Measurements from ENCODE around the gene MED26. TPM values are rescaled to one million over a fixed set of nuclear protein-coding genes. Genes with fewer than 3 reads are reported as not detected.
"Not testable (repeated sequence)": the region's sequence is repeated elsewhere in the genome, so short reads cannot be mapped to it uniquely, and the experiment has no call there.

MED26 gene
- total RNA-seq, 1 donor from 2014 or later, result 11.2 TPM

GRCh38 chr19:16654627-16655026 is 26.6 kb upstream of the MED26 start:
- Mint-ChIP-seq H3K4me3 (ENCODE audit: low read depth) (no peak overlapping the region), H3K4me1 (ENCODE audit: low read depth) (peaks cover 9% of the 10 kb centered on the region), H3K9me3 (ENCODE audit: low read depth) (no peaks in the 10 kb centered on the region), H3K27me3 (no peaks in the 10 kb centered on the region), H3K36me3 (ENCODE audit: insufficient read depth) (peaks cover 32% of the 10 kb centered on the region), H3K27ac (no peak overlapping the region)
- no peak for DNase-seq (ENCODE audit: low spot score, unreplicated experiment)
- TF ChIP-seq, protein P1, sequence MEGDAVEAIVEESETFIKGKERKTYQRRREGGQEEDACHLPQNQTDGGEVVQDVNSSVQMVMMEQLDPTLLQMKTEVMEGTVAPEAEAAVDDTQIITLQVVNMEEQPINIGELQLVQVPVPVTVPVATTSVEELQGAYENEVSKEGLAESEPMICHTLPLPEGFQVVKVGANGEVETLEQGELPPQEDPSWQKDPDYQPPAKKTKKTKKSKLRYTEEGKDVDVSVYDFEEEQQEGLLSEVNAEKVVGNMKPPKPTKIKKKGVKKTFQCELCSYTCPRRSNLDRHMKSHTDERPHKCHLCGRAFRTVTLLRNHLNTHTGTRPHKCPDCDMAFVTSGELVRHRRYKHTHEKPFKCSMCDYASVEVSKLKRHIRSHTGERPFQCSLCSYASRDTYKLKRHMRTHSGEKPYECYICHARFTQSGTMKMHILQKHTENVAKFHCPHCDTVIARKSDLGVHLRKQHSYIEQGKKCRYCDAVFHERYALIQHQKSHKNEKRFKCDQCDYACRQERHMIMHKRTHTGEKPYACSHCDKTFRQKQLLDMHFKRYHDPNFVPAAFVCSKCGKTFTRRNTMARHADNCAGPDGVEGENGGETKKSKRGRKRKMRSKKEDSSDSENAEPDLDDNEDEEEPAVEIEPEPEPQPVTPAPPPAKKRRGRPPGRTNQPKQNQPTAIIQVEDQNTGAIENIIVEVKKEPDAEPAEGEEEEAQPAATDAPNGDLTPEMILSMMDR (IDR thresholded peaks at IDR 0.05; ENCODE audit: unreplicated experiment), result no peak

- TF ChIP-seq, protein P1 (IDR thresholded peaks at IDR 0.05; ENCODE audit: unreplicated experiment), result no peak
- no peak for DNase-seq (ENCODE audit: low spot score, unreplicated experiment)
- no peaks in the 10 kb centered on the region for H3K9me3 Mint-ChIP-seq (ENCODE audit: low read depth)
- peaks cover 9% of the 10 kb centered on the region for H3K4me1 Mint-ChIP-seq (ENCODE audit: low read depth)
- H3K4me3 Mint-ChIP-seq (ENCODE audit: low read depth), result no peak overlapping the region
- no peak overlapping the region for H3K27ac Mint-ChIP-seq
- no peaks in the 10 kb centered on the region for H3K27me3 Mint-ChIP-seq
- H3K36me3 Mint-ChIP-seq (ENCODE audit: insufficient read depth), result peaks cover 34% of the 10 kb centered on the region
Observed at GRCh38 chr19:16654140-16654539, 26.1 kb upstream of the MED26 start.

GRCh38 chr19:16652854-16653253 is 24.9 kb upstream of the MED26 start:
- DNase-seq (ENCODE audit: low spot score, unreplicated experiment), result no peak
- peaks cover 33% of the 10 kb centered on the region for H3K36me3 Mint-ChIP-seq (ENCODE audit: insufficient read depth)
- no peak overlapping the region for H3K27ac Mint-ChIP-seq
- H3K27me3 Mint-ChIP-seq, result no peaks in the 10 kb centered on the region
- no peak overlapping the region for H3K4me3 Mint-ChIP-seq (ENCODE audit: low read depth)
- no peaks in the 10 kb centered on the region for H3K9me3 Mint-ChIP-seq (ENCODE audit: low read depth)
- TF ChIP-seq, protein P1 (IDR thresholded peaks at IDR 0.05; ENCODE audit: unreplicated experiment), result no peak
- H3K4me1 Mint-ChIP-seq (ENCODE audit: low read depth), result no peaks in the 10 kb centered on the region

DNA sequence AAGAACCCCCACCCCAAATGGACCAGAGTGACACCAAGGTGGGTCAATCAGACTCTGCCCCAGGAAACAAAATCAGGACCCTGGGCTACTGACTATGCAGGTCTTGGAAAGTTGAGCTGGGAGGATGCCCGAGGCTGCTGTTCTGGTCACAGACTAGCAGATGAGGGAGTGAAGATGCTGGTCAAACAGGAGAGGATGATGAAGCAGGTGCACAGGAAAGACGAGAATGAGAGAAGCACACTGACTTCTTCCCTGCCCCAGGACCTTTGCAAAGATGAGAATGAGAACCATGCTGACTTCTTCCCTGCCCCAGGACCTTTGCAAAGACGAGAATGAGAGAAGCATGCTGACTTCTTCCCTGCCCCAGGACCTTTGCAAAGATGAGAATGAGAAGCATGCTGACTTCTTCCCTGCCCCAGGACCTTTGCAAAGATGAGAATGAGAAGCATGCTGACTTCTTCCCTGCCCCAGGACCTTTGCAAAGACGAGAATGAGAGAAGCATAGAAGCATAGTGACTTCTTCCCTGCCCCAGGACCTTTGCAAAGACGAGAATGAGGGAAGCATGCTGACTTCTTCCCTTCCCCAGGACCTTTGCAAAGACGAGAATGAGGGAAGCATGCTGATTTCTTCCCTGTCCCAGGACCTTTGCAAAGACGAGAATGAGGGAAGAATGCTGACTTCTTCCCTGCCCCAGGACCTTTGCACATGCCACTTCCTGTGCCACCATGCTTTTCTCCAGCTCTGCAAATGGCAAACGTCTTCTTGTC is 23.6 kb upstream of the MED26 start:
- not testable (repeated sequence) for H3K4me1 Mint-ChIP-seq (ENCODE audit: low read depth); H3K27me3 Mint-ChIP-seq
- H3K36me3 Mint-ChIP-seq (ENCODE audit: insufficient read depth), result peaks cover 35% of the 10 kb centered on the region

GRCh38 chr19:16650821-16651220 is 22.8 kb upstream of the MED26 start:
- H3K9me3 Mint-ChIP-seq (ENCODE audit: low read depth), result no peaks in the 10 kb centered on the region
- DNase-seq (ENCODE audit: low spot score, unreplicated experiment), result no peak
- H3K4me1 Mint-ChIP-seq (ENCODE audit: low read depth), result no peaks in the 10 kb centered on the region
- H3K4me3 Mint-ChIP-seq (ENCODE audit: low read depth), result no peak overlapping the region
- H3K27me3 Mint-ChIP-seq, result no peaks in the 10 kb centered on the region
- H3K36me3 Mint-ChIP-seq (ENCODE audit: insufficient read depth), result peaks cover 32% of the 10 kb centered on the region
- H3K27ac Mint-ChIP-seq, result no peak overlapping the region
- TF ChIP-seq, protein P1 (IDR thresholded peaks at IDR 0.05; ENCODE audit: unreplicated experiment), result no peak

More for the DNA sequence above, 23.6 kb upstream of the MED26 start:
- DNase-seq (ENCODE audit: low spot score, unreplicated experiment); H3K27ac Mint-ChIP-seq; H3K4me3 Mint-ChIP-seq (ENCODE audit: low read depth); H3K9me3 Mint-ChIP-seq (ENCODE audit: low read depth): not testable (repeated sequence)

DNA sequence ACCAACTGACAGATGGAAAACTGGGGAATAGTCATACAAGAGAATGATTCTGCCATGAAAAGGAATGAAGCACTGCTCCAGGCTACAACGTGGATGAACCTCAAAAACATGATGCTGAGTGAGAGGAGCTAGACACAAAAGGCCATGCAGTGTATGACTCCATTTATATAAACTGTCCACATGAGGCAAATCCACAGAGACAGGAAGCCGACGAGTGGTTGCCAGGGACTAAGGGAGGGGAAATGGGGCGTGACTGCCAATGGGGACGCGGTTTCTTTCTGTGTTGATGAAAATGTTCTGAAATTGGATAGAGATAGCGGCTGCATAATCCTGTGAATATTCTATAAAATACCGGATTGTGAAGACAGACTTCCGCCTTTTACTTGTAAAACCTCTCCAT is 21.7 kb upstream of the MED26 start:
- H3K4me1 Mint-ChIP-seq (ENCODE audit: low read depth), result no peaks in the 10 kb centered on the region
- H3K27ac Mint-ChIP-seq, result no peak overlapping the region
- TF ChIP-seq, protein P1 (IDR thresholded peaks at IDR 0.05; ENCODE audit: unreplicated experiment), result no peak
- peaks cover 34% of the 10 kb centered on the region for H3K36me3 Mint-ChIP-seq (ENCODE audit: insufficient read depth)
- DNase-seq (ENCODE audit: low spot score, unreplicated experiment), result no peak
- no peaks in the 10 kb centered on the region for H3K9me3 Mint-ChIP-seq (ENCODE audit: low read depth)
- H3K27me3 Mint-ChIP-seq, result no peaks in the 10 kb centered on the region
- no peak overlapping the region for H3K4me3 Mint-ChIP-seq (ENCODE audit: low read depth)

Data from progenitor cell of endocrine pancreas (in vitro differentiated cells).